Choroid plexus epithelial cell (primary cell): ENCODE data around the gene ALK.

ENCODE experiments used
- DNase-seq: peaks from one replicate; pipeline ENCODE4 v3.0.0-alpha.2; 2010; ENCODE audit warnings: low read depth
- H3K4me3 ChIP-seq: 2 replicates; pipeline ENCODE4 v1.5.1; 2011; ENCODE audit warnings: low read depth, mild to moderate bottlenecking, control low read depth, low read length, moderate library complexity
- CTCF ChIP-seq: conservative IDR thresholded peaks from 2 replicates; pipeline ENCODE4 v1.5.1; 2011; ENCODE audit warnings: low read depth, mild to moderate bottlenecking, control low read depth, inconsistent platforms, low read length, moderate library complexity

Gene ALK

GRCh38 chr2:29570539-29570938 is 350.8 kb downstream of the ALK start:
- DNase-seq = no peak
- no peak for TF ChIP-seq CTCF
- no peak overlapping the region for H3K4me3 ChIP-seq

DNA sequence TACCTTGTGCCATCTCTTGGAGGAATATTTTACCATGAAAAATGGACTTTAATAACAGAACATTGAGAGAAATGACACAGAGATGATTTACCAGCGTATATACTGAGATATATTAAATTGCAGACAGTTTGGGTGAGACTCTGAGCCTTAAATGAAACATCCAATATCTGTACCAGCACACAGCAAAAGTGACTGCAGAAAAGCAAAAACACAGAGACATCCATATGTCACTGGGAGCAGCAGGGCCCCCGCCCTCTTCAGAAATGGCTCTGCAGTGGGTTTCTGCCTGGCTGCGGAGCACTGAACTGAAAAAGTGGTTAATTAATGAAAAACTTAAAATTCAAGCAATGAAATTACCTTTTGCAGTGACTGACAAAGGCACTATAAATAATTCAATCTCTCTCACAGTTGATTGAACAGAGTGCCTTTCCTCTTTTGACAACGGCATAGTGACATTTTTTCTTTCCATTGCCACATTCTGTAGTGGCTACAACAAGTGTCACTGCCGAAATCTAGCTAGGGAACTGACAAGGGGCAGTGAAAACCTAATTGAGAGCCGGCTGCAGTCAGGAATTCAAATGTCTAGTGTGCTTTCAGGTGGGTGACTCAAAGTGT is 353.4 kb downstream of the ALK start:
- no peak overlapping the region for H3K4me3 ChIP-seq
- no peak for TF ChIP-seq CTCF
- DNase-seq = no peak

- no peak for TF ChIP-seq CTCF
- no peak for DNase-seq
- H3K4me3 ChIP-seq = no peak overlapping the region
Observed at GRCh38 chr2:29563697-29564096, 357.7 kb downstream of the ALK start.

- TF ChIP-seq CTCF = no peak
- no peak overlapping the region for H3K4me3 ChIP-seq
- peak; percentile 44 for DNase-seq
Observed at GRCh38 chr2:29562896-29563295, 358.5 kb downstream of the ALK start.

DNA sequence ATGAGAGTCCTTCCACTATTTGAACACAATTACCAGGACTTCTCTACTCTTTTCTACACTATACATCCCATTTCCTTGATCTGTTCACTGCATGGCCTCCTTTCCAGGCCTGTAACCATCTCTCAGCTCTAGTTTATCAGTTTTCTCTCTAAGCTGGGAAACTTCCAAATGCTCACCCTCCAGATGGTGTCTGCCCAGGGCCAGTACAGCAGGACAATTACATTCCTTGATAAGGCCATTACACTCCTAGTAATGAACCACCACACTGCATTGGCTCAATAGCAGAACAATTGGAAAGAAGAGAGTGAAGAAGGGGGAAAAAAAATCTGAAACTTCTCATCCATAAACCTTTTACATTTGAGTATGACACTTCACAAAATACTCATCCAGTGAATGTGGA is 359.1 kb downstream of the ALK start:
- no peak overlapping the region for H3K4me3 ChIP-seq
- DNase-seq = no peak
- TF ChIP-seq CTCF = no peak

GRCh38 chr2:29561628-29562027 is 359.8 kb downstream of the ALK start:
- no peak for TF ChIP-seq CTCF
- DNase-seq = no peak
- H3K4me3 ChIP-seq = no peak overlapping the region

DNA sequence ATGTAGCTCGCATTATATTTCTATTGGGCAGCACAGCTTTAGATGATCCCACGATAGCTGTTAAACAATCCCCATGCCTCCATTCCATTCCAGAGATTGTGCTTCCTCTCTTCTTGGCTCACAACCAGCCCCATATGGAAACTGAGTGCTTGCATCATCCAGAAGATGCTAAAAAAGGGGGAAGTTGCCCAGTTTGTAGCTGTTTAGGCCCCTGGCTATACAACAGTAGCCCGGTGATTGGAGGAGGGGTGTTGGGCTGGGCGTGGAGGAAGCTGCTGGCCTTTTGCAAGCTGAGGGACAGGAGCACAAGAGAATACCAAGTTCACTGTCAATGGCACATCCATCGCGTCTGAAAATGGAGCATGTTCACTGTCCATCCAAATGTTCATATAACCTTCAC is 360.2 kb downstream of the ALK start:
- no peak for DNase-seq
- no peak overlapping the region for H3K4me3 ChIP-seq
- no peak for TF ChIP-seq CTCF
